HEK293 (cell line): ENCODE results near the gene SLC15A4.

Experiments used
- CTCF ChIA-PET: fragments of 350-600 bp; formaldehyde crosslinking; extraction: SDS; loops from one replicate; lab custom pipeline; 2021; ENCODE audit warnings: antibody characterized with exemption; lab: Yijun Ruan, JAX
- POLR2A ChIA-PET: fragments of 300-600 bp; formaldehyde crosslinking; extraction: SDS; loops from one replicate; lab custom pipeline; 2020; ENCODE audit warnings: antibody characterized with exemption, inconsistent platforms; lab: Yijun Ruan, JAX
- H3K27ac ChIP-seq: fragments of 200-500 bp; sonication (Bioruptor generic); 2 replicates; pipeline ENCODE4 v1.5.1; 2014; ENCODE audit warnings: low read depth, low read length, control low read depth, inconsistent platforms; ENCODE audit errors: extremely low read depth
- H3K36me3 ChIP-seq, 2 experiments: fragments of 200-500 bp in 1 of 2; sonication (Bioruptor generic) in 1 of 2; 1 replicate in 1 of 2; 2 replicates in 1 of 2; pipeline ENCODE4 v1.5.1; 2014 to 2017; ENCODE audit warnings: inconsistent platforms in 2 of 2, low read length in 2 of 2; ENCODE audit not compliant: control insufficient read depth in 2 of 2, insufficient read depth in 1 of 2
- H3K4me1 ChIP-seq: fragments of 200-500 bp; sonication (Bioruptor generic); 2 replicates; pipeline ENCODE4 v1.5.1; 2014; ENCODE audit warnings: mild to moderate bottlenecking, low read length, inconsistent platforms; ENCODE audit not compliant: control insufficient read depth, insufficient read depth
- H3K4me3 ChIP-seq: 2 replicates; pipeline ENCODE4 v1.5.1; 2011; ENCODE audit warnings: low read depth, mild to moderate bottlenecking, control low read depth, low read length, moderate library complexity
- H3K9me3 ChIP-seq: fragments of 200-500 bp; sonication (Bioruptor generic); 2 replicates; pipeline ENCODE4 v1.5.1; 2014; ENCODE audit warnings: low read depth, low read length, inconsistent platforms; ENCODE audit not compliant: control insufficient read depth, insufficient read depth
- EGR2 ChIP-seq: fragments of 450-650 bp; formaldehyde crosslinking; IDR thresholded peaks from 2 replicates; pipeline ENCODE4 v1.5.1; 2016; ENCODE audit warnings: low read depth, missing biosample characterization, missing genetic modification characterization
- GFI1B ChIP-seq: fragments of 450-650 bp; formaldehyde crosslinking; IDR thresholded peaks from 2 replicates; pipeline ENCODE4 v1.5.1; 2016; ENCODE audit warnings: missing biosample characterization, missing genetic modification characterization
- PRDM1 ChIP-seq: fragments of 450-650 bp; formaldehyde crosslinking; IDR thresholded peaks from 2 replicates; pipeline ENCODE4; 2016; ENCODE audit warnings: missing biosample characterization, missing genetic modification characterization
- SCRT2 ChIP-seq: fragments of 450-650 bp; formaldehyde crosslinking; IDR thresholded peaks from 2 replicates; pipeline ENCODE4 v1.5.1; 2016; ENCODE audit warnings: missing biosample characterization, missing genetic modification characterization
- ZFP3 ChIP-seq: fragments of 450-650 bp; formaldehyde crosslinking; IDR thresholded peaks from 2 replicates; pipeline ENCODE4 v1.5.1; 2016; ENCODE audit warnings: low read depth, missing biosample characterization, missing genetic modification characterization
- ZNF133 ChIP-seq: fragments of 450-650 bp; formaldehyde crosslinking; IDR thresholded peaks from 2 replicates; pipeline ENCODE4 v1.5.1; 2016; ENCODE audit warnings: missing biosample characterization, missing genetic modification characterization
- ZNF2 ChIP-seq: fragments of 450-650 bp; formaldehyde crosslinking; IDR thresholded peaks from 2 replicates; pipeline ENCODE4 v1.5.1; 2016; ENCODE audit warnings: missing biosample characterization, missing genetic modification characterization
- ZNF214 ChIP-seq: fragments of 450-650 bp; formaldehyde crosslinking; IDR thresholded peaks from 2 replicates; pipeline ENCODE4 v1.5.1; 2017; ENCODE audit warnings: missing biosample characterization, mild to moderate bottlenecking, missing genetic modification characterization, borderline replicate concordance
- ZNF391 ChIP-seq: fragments of 450-650 bp; formaldehyde crosslinking; IDR thresholded peaks from 2 replicates; pipeline ENCODE4 v1.5.1; 2016; ENCODE audit warnings: low read depth, missing biosample characterization, missing genetic modification characterization, borderline replicate concordance
- ZNF48 ChIP-seq: fragments of 450-650 bp; formaldehyde crosslinking; IDR thresholded peaks from 2 replicates; pipeline ENCODE4 v1.5.1; 2016; ENCODE audit warnings: missing biosample characterization, missing genetic modification characterization
- ZNF521 ChIP-seq: fragments of 450-650 bp; formaldehyde crosslinking; IDR thresholded peaks from 2 replicates; pipeline ENCODE4 v1.5.1; 2017; ENCODE audit warnings: missing biosample characterization, mild to moderate bottlenecking, missing genetic modification characterization
- ZNF548 ChIP-seq: fragments of 450-650 bp; formaldehyde crosslinking; IDR thresholded peaks from 2 replicates; pipeline ENCODE4 v1.5.1; 2016; ENCODE audit warnings: missing biosample characterization, missing genetic modification characterization
- ZNF621 ChIP-seq: fragments of 450-650 bp; formaldehyde crosslinking; IDR thresholded peaks from 2 replicates; pipeline ENCODE4 v1.5.1; 2017; ENCODE audit warnings: missing biosample characterization, missing genetic modification characterization
- ZNF629 ChIP-seq: fragments of 450-650 bp; formaldehyde crosslinking; IDR thresholded peaks from 2 replicates; pipeline ENCODE4 v1.5.1; 2017; ENCODE audit warnings: missing biosample characterization, missing genetic modification characterization
- ZNF660 ChIP-seq: fragments of 450-650 bp; IDR thresholded peaks from 2 replicates; pipeline ENCODE4 v1.5.1; 2018; ENCODE audit warnings: missing biosample characterization, mild to moderate bottlenecking, missing genetic modification characterization
- ZNF747 ChIP-seq: fragments of 450-650 bp; formaldehyde crosslinking; IDR thresholded peaks from 2 replicates; pipeline ENCODE4 v1.5.1; 2016; ENCODE audit warnings: missing biosample characterization, missing genetic modification characterization
- ZNF776 ChIP-seq: fragments of 450-650 bp; formaldehyde crosslinking; IDR thresholded peaks from 2 replicates; pipeline ENCODE4 v1.5.0; 2017; ENCODE audit warnings: missing biosample characterization, missing genetic modification characterization, borderline replicate concordance
- TF ChIP-seq, protein P1 (sequence below): fragments of 450-650 bp; formaldehyde crosslinking; IDR thresholded peaks from 2 replicates; pipeline ENCODE4 v1.5.1; 2016; ENCODE audit warnings: missing biosample characterization, missing genetic modification characterization

Gene SLC15A4

DNA sequence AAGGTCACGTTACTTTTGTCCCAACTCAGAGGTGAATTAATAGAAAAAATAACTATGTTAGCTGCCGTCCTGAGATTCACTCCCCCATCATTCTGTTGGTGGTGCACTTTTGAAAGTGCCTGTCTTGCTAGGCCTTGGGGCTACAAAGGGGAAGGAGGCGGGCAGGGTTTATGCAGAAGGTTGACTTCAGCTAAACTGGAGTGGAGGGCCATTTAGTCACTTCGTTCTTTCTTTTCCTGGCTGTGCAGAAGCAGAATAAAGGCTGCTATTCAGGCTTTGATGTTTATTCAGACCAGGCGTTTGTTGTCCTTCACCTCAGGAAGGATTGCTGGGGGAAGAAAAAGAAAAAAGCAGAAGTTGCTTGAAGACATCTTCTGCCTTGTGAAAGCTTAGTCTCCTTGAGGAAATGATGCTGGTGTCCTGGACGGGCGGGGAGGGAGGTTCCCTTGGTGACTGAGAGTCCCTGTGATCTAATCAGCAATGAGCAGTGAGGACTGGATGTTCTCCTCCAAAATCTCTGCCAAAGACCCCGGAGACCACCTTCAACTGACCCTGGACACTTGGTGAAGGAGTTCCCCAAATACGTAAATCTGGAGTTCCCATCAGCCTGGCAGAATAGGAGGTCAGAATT lies 33.5 kb upstream of the SLC15A4 start:
- no peaks in the 10 kb centered on the region for H3K4me1 ChIP-seq
- H3K36me3 ChIP-seq: no peaks in the 10 kb centered on the region
- H3K9me3 ChIP-seq: no peaks in the 10 kb centered on the region
- ChIA-PET CTCF (interaction anchor here (0.6 to 0.7 kb wide), 2 partner anchors 15 to 132 kb away, joined by 3 read pairs; no protein-coding TSS in a partner anchor), POLR2A (interaction anchor here (0.6 kb wide), 1 partner anchor 37 kb away, joined by 3 read pairs; no protein-coding TSS in a partner anchor)
- no peak overlapping the region for H3K4me3 ChIP-seq
- no peak overlapping the region for H3K27ac ChIP-seq
- no peak for TF ChIP-seq ZNF747 (tag by site-specific recombination)
- TF ChIP-seq ZNF548 (tag by site-specific recombination): no peak
- TF ChIP-seq ZNF133: no peak
- TF ChIP-seq SCRT2 (tag by site-specific recombination): no peak
- no peak for TF ChIP-seq ZNF776
- TF ChIP-seq, protein P1, sequence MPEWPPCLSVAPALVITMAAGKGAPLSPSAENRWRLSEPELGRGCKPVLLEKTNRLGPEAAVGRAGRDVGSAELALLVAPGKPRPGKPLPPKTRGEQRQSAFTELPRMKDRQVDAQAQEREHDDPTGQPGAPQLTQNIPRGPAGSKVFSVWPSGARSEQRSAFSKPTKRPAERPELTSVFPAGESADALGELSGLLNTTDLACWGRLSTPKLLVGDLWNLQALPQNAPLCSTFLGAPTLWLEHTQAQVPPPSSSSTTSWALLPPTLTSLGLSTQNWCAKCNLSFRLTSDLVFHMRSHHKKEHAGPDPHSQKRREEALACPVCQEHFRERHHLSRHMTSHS (tag by site-specific recombination): no peak
- TF ChIP-seq ZNF621 (tag by site-specific recombination): no peak
- no peak for TF ChIP-seq ZNF391 (tag by site-specific recombination)
- TF ChIP-seq ZNF660 (tag by site-specific recombination): no peak
- TF ChIP-seq, all 188 proteins: peak for 0

DNA sequence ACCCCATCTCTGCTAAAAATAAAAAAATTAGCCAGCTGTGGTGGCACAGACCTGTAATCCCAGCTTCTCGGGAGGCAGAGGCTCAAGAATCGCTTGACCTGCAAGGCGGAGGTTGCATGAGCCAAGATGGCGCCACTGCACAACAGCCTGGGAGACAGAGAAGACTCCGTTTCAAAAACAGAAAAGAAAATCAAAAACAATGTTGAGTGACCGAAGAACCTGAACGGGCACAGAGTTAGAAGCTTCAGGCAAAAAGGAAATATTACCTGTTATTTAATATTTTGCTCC lies 33.0 kb upstream of the SLC15A4 start:
- ChIA-PET CTCF (interaction anchor here (0.6 kb wide), 1 partner anchor 132 kb away, joined by 3 read pairs; no protein-coding TSS in a partner anchor), POLR2A (interaction anchor here (0.6 kb wide), 1 partner anchor 36 kb away, joined by 3 read pairs; no protein-coding TSS in a partner anchor)
- no peak overlapping the region for H3K4me3 ChIP-seq
- no peaks in the 10 kb centered on the region for H3K4me1 ChIP-seq
- TF ChIP-seq ZNF548 (tag by site-specific recombination) (no peak), ZNF660 (tag by site-specific recombination) (no peak), ZNF629 (no peak), PRDM1 (tag by site-specific recombination) (no peak), GFI1B (no peak)
- H3K36me3 ChIP-seq: no peaks in the 10 kb centered on the region
- H3K27ac ChIP-seq: no peak overlapping the region
- no peaks in the 10 kb centered on the region for H3K9me3 ChIP-seq

DNA sequence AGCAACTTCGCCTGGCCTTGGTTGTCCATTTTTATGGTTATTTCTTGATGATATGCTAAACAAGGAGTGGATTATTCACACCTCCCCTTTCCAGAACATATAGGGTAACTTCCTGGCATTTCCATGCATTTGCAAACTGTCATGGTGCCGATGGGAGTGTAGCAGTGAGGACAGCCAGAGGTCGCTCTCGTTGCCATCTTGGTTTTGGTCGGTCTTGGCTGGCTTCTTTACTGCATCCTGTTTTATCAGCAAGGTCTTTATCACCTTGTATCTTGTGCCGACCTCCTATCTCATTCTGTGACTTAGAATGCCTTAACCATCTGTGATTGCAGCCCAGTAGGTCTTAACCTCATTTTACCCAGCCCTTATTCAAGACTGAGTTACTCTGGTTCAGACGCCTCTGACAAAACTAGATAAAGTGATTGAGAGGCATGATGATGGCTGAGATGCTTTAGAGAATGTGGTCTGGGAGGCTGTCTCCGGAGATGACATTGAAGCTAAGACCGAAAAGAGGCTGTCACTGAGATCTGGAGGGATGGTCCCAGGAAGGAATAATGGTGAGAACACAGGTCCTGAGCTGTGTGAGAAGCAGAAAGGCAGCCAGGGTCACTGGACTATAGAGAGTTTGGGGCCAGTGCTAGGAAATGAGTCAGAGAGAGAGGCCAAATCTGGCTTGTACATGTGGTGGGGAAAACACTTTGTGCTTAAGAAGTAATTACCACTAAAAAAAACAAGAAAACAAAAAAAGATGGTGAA lies 32.5 kb upstream of the SLC15A4 start:
- Histone ChIP-seq H3K36me3 (no peaks in the 10 kb centered on the region), H3K27ac (no peak overlapping the region), H3K4me1 (no peaks in the 10 kb centered on the region), H3K9me3 (no peaks in the 10 kb centered on the region), H3K4me3 (no peak overlapping the region)
- TF ChIP-seq ZNF214 (tag by site-specific recombination) (no peak), ZNF521 (tag by site-specific recombination) (no peak), ZNF48 (no peak), ZFP3 (tag by site-specific recombination) (no peak), EGR2 (tag by site-specific recombination) (no peak), ZNF2 (tag by site-specific recombination) (no peak)
- ChIA-PET POLR2A (no interaction called here), CTCF (interaction anchor here (0.6 kb wide), 1 partner anchor 131 kb away, joined by 3 read pairs; no protein-coding TSS in a partner anchor)
